ENCODE measurements around the gene KLHL41. TPM values are rescaled to one million over a fixed set of nuclear protein-coding genes. Genes with fewer than 3 reads are reported as not detected.
A peak's percentile ranks its signal among the peaks of the same experiment; 100 is the strongest.

The KLHL41 gene
- total and polyA plus RNA-seq, 2 of the 13 experiments (the other 11 are each of a cell fraction or from before 2014, with no cell fraction given): 0.07 to 0.31 TPM

DNA sequence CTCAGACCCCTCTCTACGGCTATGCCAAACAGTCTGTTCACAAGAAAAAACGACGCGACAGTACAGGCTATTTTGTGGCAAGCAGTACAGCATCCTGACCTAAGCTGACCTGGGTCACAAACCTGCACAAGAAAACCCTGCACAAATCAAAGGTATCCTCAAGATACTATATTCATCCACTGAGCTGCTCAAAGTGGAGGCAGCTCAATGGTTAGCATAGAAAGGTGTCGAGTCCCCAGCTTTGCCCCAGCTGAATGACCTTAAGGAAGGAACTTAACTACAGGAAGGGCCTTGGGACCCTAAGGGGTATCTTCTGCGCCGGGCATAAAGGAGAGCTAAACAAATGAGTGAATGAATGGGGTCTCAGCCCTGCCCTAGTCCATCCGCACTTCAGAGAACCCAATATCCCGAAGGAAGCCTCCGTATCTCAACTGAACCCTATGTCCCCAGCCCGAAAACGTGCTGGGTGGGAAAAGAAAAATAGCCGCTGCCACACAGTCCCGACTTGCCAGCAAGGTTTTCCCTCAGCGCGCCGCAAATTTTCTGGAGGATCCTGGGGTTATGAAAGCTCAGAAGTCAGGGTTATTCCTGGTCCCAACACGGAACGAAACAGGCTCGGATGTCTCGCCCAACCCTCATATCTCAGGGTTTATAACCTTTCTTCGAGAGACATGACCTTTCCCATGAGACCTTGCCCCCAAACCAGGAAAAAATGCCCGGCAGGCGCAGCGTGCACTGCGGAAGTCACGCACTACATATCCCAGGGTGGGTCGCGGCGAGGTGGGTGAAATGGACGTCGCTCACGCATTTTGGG, 63.9 kb downstream of the KLHL41 start, which contains the start of gene FASTKD1 (continued):
- TF ChIP-seq, protein P1, sequence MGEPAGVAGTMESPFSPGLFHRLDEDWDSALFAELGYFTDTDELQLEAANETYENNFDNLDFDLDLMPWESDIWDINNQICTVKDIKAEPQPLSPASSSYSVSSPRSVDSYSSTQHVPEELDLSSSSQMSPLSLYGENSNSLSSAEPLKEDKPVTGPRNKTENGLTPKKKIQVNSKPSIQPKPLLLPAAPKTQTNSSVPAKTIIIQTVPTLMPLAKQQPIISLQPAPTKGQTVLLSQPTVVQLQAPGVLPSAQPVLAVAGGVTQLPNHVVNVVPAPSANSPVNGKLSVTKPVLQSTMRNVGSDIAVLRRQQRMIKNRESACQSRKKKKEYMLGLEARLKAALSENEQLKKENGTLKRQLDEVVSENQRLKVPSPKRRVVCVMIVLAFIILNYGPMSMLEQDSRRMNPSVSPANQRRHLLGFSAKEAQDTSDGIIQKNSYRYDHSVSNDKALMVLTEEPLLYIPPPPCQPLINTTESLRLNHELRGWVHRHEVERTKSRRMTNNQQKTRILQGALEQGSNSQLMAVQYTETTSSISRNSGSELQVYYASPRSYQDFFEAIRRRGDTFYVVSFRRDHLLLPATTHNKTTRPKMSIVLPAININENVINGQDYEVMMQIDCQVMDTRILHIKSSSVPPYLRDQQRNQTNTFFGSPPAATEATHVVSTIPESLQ (CRISPR knock-in tag; conservative IDR thresholded peaks at IDR 0.05): 0 out of 2 replicates have a peak, but pooled peaks have one; percentile 37
- TF ChIP-seq ZSCAN25 (CRISPR knock-in tag; IDR thresholded peaks at IDR 0.05) (peak; percentile 40; the same call in 1 of the 2 replicates), SP4 (CRISPR knock-in tag; IDR thresholded peaks at IDR 0.05) (peak; percentile 58), SSRP1 (CRISPR knock-in tag; IDR thresholded peaks at IDR 0.05) (no peak), RAD21 (CRISPR knock-in tag; IDR thresholded peaks at IDR 0.05) (peak; percentile 40), ATF7-NPFF (CRISPR knock-in tag; IDR thresholded peaks at IDR 0.05; ENCODE audit: low read depth) (peak; percentile 79), PHF8 (CRISPR knock-in tag; IDR thresholded peaks at IDR 0.05) (peak; percentile 87), ZNF274 (CRISPR knock-in tag; IDR thresholded peaks at IDR 0.05) (peak; percentile 79), SP2 (CRISPR knock-in tag; IDR thresholded peaks at IDR 0.05) (no peak), MAF1 (CRISPR knock-in tag; IDR thresholded peaks at IDR 0.05; ENCODE audit: borderline replicate concordance) (no peak), HES4 (CRISPR knock-in tag; IDR thresholded peaks at IDR 0.05; ENCODE audit: borderline replicate concordance) (no peak; the same call in 1 of the 2 replicates), CBX2 (IDR thresholded peaks at IDR 0.05; ENCODE audit: low read depth, low read length) (no peak; the same call in 1 of the 2 replicates), CBX2 (CRISPR knock-in tag; IDR thresholded peaks at IDR 0.05; ENCODE audit: low read depth) (no peak), RERE (CRISPR knock-in tag; IDR thresholded peaks at IDR 0.05; ENCODE audit: low read depth) (peak; percentile 65; the same call in 1 of the 2 replicates), MAZ (IDR thresholded peaks at IDR 0.05; ENCODE audit: borderline replicate concordance, low read depth, low read length) (peak; percentile 70; the same call in 1 of the 2 replicates), MAZ (CRISPR knock-in tag; IDR thresholded peaks at IDR 0.05; ENCODE audit: low read depth) (peak; percentile 78; the same call in 1 of the 2 replicates), ZNF570 (CRISPR knock-in tag; IDR thresholded peaks at IDR 0.05; ENCODE audit: borderline replicate concordance) (no peak)
- TF ChIP-seq, protein P2, sequence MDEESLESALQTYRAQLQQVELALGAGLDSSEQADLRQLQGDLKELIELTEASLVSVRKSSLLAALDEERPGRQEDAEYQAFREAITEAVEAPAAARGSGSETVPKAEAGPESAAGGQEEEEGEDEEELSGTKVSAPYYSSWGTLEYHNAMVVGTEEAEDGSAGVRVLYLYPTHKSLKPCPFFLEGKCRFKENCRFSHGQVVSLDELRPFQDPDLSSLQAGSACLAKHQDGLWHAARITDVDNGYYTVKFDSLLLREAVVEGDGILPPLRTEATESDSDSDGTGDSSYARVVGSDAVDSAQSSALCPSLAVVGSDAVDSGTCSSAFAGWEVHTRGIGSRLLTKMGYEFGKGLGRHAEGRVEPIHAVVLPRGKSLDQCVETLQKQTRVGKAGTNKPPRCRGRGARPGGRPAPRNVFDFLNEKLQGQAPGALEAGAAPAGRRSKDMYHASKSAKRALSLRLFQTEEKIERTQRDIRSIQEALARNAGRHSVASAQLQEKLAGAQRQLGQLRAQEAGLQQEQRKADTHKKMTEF (CRISPR knock-in tag; IDR thresholded peaks at IDR 0.05): peak; percentile 88
- TF ChIP-seq, protein P3, sequence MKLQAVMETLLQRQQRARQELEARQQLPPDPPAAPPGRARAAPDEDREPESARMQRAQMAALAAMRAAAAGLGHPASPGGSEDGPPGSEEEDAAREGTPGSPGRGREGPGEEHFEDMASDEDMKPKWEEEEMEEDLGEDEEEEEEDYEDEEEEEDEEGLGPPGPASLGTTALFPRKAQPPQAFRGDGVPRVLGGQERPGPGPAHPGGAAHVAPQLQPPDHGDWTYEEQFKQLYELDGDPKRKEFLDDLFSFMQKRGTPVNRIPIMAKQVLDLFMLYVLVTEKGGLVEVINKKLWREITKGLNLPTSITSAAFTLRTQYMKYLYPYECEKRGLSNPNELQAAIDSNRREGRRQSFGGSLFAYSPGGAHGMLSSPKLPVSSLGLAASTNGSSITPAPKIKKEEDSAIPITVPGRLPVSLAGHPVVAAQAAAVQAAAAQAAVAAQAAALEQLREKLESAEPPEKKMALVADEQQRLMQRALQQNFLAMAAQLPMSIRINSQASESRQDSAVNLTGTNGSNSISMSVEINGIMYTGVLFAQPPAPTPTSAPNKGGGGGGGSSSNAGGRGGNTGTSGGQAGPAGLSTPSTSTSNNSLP (IDR thresholded peaks at IDR 0.05; ENCODE audit: low read depth, low read length): peak; percentile 88

Data from HepG2 (cell line).